GM12872 (cell line): ENCODE measurements around the gene SEC23A.

Experiments
- TF ChIP-seq, protein P1 (sequence below): IDR thresholded peaks from 3 replicates; pipeline ENCODE4 v1.5.1; 2011; ENCODE audit warnings: low read depth, mild to moderate bottlenecking, low read length, moderate library complexity; ENCODE audit not compliant: insufficient read depth

The SEC23A gene

DNA sequence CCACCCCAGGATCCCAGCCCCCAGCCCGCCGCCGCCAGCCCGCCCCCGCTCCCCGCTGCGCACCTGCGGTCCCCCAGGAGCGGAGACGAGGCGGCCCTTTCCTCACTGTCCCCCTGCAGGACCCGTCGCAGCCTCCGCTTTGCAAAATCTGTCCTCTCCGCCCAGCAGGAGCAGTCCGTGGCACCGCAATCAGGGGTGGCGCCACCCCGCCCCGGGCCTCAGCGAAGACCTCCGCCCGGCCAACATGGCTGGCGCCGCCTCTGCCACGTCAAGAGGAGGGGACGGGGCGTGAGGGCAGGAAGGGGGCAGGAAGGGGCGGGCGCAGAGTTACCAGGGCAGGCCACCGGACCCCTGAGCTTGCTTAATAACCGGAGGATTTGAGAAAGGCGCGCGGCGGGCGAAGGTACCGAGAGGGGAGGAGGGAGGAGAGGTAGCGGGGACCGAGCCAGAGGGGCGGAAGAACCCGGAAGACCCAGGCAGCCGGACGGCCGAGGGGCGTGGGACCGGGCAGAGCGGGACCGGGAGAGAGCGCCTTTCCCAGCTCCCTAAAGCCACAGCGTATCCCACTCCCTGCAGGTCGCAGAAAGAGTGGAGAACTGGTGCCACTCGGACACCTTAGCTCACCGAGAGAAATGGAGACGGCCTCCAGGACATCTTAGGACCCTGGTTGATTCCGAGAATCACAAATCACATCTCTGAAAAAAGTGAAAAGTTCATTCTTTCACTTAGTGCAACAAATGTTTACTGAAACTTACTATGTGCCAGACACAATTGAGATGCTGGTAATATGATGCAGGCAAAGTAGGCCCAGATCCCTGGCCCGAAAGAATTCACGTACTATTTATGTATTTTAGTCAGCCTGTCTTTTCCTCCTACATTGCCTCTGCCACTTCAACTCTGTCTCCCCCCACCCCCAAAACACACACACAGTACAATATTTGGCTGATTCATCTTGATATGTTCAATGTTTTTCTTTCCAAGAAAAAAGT is at the start of gene SEC23A:
Gene SEC23A, minus strand, starts transcription at position 267 of the 989 bp plus-strand sequence. CDS start 7,117 bp downstream, outside the sequence.
- TF ChIP-seq, protein P1, sequence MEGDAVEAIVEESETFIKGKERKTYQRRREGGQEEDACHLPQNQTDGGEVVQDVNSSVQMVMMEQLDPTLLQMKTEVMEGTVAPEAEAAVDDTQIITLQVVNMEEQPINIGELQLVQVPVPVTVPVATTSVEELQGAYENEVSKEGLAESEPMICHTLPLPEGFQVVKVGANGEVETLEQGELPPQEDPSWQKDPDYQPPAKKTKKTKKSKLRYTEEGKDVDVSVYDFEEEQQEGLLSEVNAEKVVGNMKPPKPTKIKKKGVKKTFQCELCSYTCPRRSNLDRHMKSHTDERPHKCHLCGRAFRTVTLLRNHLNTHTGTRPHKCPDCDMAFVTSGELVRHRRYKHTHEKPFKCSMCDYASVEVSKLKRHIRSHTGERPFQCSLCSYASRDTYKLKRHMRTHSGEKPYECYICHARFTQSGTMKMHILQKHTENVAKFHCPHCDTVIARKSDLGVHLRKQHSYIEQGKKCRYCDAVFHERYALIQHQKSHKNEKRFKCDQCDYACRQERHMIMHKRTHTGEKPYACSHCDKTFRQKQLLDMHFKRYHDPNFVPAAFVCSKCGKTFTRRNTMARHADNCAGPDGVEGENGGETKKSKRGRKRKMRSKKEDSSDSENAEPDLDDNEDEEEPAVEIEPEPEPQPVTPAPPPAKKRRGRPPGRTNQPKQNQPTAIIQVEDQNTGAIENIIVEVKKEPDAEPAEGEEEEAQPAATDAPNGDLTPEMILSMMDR = no peak

DNA sequence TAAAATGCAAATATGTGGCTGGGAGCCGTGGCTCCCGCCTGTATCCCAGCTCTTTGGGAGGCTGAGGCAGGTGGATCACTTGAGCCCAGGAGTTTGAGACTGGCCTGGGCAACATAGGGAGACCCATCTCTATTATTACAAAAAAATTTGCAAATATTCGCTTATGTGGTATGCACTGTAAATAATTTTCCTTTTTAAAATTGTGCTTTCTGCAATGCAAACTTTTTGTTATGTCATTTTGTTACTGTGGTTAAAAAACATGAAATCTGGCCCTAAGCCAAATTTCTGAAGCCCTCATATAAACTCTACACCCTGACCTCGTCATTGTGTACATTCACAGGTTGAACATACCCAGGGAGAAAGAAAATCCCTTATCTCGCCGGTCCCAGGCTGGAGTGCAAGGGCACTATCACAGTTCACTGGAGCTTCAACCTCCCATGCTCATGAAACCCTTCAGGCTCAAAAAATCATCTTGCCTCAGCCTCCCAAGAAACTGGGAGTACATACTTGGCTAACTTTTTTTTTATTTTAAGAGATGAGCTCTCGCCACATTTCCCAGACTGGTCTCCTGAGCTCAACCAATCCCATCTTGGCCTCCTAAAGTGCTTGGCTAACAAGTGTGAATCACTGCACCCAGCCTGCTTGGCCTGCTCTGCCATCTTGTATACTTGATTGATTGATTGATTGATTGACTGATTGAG is 42.4 kb upstream of the SEC23A start:
- TF ChIP-seq, protein P1 = no peak

DNA sequence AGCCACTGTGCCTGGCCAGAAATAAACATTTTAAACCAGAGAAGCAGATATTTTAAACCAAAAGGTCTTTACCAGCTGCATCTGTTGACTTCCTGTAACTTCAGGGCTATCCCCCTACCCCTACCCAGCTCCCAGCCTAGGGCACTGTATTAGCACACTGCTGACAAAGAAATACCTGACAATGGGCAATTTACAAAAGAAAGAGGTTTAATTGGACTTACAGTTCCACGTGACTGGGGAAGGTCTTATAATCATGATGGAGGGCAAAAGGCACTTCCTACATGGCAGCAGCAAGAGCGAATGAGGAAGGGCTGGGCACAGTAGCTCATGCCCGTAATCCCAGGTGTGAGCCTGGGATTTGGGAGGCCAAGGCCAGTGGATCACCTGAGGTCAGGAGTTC is 37.1 kb upstream of the SEC23A start:
- TF ChIP-seq, protein P1 = no peak

DNA sequence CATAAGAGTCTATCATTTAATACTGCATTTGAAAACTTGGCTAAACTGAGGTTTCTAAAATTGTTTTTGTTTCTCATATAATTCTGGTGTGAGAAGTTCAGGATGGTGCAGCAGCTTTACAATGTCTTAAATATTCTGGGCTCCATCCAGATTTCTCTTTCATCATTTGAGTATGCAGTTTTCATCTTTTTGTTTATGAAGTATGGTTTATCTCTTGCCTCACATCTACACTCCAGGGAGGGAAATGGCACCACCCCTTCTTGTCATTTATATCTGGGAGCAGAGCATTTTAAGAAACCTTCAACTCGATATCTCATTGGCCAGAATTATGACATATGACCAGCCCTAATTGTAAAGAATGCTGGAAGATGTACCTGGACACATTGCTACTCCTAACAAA is 35.4 kb upstream of the SEC23A start:
- TF ChIP-seq, protein P1 = no peak

DNA sequence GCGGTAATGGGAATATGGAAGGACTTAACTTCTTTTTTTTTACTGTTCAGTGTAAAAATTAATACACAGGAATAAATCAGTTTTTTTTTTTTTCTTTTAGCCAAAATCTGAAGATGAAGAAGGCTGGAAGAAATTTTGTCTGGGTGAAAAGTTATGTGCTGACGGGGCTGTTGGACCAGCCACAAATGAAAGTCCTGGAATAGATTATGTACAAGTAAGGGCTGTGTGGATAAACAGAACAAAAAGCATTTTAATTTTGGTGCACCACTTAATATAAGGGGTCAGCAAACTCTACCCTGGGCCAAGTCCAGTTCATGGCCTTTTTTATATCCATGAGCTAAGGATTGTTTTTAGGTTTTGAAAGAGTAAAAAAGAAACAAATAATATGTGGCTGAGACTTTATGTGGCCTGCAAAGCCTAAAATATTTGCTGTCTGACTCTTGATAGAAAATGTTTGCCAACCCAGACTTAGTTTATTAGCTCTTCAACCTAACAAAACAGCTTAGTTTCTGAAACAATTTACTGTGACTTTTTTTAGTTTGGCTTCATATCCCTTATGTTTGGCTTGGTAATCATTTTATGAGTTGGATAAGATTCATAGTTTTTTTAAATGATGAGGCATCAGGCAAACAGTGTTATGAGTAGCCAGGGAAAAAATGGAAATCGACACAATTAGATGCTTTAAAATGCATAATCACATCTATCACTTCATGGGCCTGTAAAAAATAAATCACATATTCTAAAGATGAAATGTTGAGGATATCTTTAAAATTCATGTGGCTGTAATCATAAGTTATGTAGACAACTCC is 19.5 kb upstream of the SEC23A start:
- TF ChIP-seq, protein P1 = no peak

DNA sequence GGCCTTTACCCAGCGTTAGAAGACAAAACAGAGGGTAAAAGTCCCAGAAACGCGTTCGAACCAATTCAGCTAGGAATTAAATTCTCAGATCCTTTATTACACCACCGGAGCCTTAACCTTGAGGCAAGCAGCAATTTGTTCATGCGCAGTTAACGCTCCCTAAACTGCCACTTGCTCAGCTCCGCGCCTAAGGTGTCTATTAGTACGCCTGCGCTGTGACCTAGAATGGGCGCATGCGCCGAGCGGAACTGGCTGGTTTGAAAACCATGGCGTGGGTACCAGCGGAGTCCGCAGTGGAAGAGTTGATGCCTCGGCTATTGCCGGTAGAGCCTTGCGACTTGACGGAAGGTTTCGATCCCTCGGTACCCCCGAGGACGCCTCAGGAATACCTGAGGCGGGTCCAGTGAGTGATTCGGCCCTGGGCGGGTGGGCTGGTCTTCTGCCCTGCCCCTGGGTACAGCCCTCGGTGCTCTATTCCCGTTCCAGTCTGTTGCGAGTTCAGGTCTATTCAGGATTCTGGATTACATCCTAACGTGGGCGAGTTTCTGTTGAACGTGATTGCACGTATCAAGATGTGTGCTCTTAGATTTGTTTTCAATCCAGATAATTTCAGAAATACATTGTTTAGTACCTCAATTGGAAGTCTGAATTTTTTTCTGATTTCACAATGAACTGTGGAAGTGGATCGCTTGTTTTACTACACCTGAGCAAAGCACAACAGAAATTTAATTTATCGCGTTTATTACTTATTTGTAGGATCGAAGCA is 11.2 kb upstream of the SEC23A start, which contains the start of gene GEMIN2:
Gene GEMIN2, plus strand, starts transcription at position 251 of the 766 bp plus-strand sequence. Its CDS starts 16 bp downstream, at position 267.
- TF ChIP-seq, protein P1 = no peak
